NT2/D1 (cell line): ENCODE measurements around the gene SRSF1.
A peak's percentile ranks its signal among the peaks of the same experiment; 100 is the strongest.

Source experiments
- SUZ12 ChIP-seq: IDR thresholded peaks from 2 replicates; pipeline ENCODE4 v1.6.1; 2011; ENCODE audit not compliant: insufficient read length, insufficient read depth; ENCODE audit errors: extremely low read depth
- YY1 ChIP-seq: IDR thresholded peaks from 2 replicates; pipeline ENCODE4 v1.6.1; 2011; ENCODE audit not compliant: insufficient read length, insufficient read depth
- ZNF274 ChIP-seq: IDR thresholded peaks from 2 replicates; pipeline ENCODE4 v1.6.1; 2011; ENCODE audit warnings: mild to moderate bottlenecking, low read depth, low read length

DNA sequence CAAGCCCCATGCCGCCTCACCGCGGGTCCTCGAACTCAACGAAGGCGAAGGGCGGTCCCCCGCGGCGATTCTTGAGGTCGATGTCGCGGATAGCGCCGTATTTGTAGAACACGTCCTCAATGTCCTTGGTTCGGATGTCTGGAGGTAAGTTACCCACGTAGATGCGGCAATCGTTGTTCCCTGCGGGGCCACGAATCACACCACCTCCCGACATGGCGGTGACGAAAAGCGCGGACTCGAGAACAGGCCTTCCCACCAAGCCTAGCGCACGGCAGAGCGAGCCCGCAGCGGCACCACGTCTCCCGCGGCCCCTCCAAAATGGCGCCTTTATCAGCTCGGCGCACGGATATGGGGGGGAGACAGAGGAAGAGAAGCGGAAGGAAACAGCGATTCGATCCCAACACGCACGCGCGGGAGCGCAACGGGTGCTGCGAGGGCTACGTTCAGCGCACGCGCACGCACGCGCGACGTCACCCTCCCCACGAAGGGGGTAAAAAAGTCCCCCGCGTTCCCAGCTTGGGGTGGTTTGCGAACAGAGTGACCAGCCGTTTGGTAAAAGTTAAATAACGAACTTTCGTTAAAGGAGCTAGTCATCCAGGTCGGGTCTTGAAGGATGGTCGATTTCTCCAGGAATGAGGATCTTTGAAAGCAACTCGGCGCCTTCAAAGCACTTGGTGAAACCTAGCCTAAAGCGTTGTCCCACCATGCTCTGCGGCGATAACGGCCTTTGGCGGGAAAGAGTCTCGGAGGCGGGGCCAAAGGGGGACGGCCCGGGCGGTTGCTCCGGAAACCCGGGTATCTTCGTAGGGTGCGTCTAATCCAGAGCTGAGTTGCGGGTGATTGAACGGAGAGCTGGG, at the start of gene SRSF1:
- TF ChIP-seq ZNF274 (no peak), YY1 (peak; percentile 88), SUZ12 (no peak)
